HG03432 (cell line): ENCODE data around the gene SPPL2B.

Experiments used
- ATAC-seq: cut with Tn5 transposase; IDR thresholded peaks from one replicate; pipeline ENCODE4 v1.9.1; 2021; ENCODE audit warnings: mild to moderate bottlenecking, moderate library complexity; ENCODE audit not compliant: unreplicated experiment

The SPPL2B gene

GRCh38 chr19:2353887-2354592, 25.6 kb downstream of the SPPL2B start:
- ATAC-seq = no peak

- ATAC-seq = no peak
These were observed 26.2 kb downstream of the SPPL2B start for GRCh38 chr19:2354670-2355069.

GRCh38 chr19:2355168-2356035, 26.9 kb downstream of the SPPL2B start:
- ATAC-seq = no peak

GRCh38 chr19:2356036-2356646, 27.7 kb downstream of the SPPL2B start:
- ATAC-seq = no peak

GRCh38 chr19:2357279-2358206, 29.1 kb downstream of the SPPL2B start:
- ATAC-seq = no peak

GRCh38 chr19:2358548-2359173, 30.2 kb downstream of the SPPL2B start:
- ATAC-seq = no peak

- ATAC-seq = no peak
These were observed 31.7 kb downstream of the SPPL2B start, which contains the start of gene TMPRSS9 for GRCh38 chr19:2359992-2360685. Gene TMPRSS9 (plus strand): TSS chr19:2360265. CDS start chr19:2389786, 29,521 bp downstream.

- ATAC-seq = no peak
These were observed 32.3 kb downstream of the SPPL2B start for GRCh38 chr19:2360833-2361232.

- ATAC-seq = no peak
These were observed 33.0 kb downstream of the SPPL2B start for GRCh38 chr19:2361246-2362045.

GRCh38 chr19:2362046-2362969, 33.8 kb downstream of the SPPL2B start:
- no peak for ATAC-seq

GRCh38 chr19:2362970-2363300, 34.5 kb downstream of the SPPL2B start:
- no peak for ATAC-seq

GRCh38 chr19:2363419-2363818, 34.9 kb downstream of the SPPL2B start:
- ATAC-seq = no peak

- no peak for ATAC-seq
These were observed 36.9 kb downstream of the SPPL2B start for GRCh38 chr19:2365201-2365970.

- ATAC-seq = no peak
These were observed 43.2 kb downstream of the SPPL2B start for GRCh38 chr19:2371656-2372055.

- ATAC-seq = no peak
These were observed 43.7 kb downstream of the SPPL2B start for GRCh38 chr19:2372076-2372612.

- ATAC-seq = no peak
These were observed 46.3 kb downstream of the SPPL2B start for GRCh38 chr19:2374808-2375207.
